HPDE6-E6E7 (cell line): ENCODE measurements around the gene RAP1GDS1.
"Not testable (repeated sequence)": the region's sequence is repeated elsewhere in the genome, so short reads cannot be mapped to it uniquely, and the experiment has no call there.

ENCODE experiments used
- DNase-seq: peaks from one replicate; pipeline ENCODE4 v3.0.0; 2011; ENCODE audit warnings: missing footprints; ENCODE audit errors: extremely low spot score

The RAP1GDS1 gene

DNA sequence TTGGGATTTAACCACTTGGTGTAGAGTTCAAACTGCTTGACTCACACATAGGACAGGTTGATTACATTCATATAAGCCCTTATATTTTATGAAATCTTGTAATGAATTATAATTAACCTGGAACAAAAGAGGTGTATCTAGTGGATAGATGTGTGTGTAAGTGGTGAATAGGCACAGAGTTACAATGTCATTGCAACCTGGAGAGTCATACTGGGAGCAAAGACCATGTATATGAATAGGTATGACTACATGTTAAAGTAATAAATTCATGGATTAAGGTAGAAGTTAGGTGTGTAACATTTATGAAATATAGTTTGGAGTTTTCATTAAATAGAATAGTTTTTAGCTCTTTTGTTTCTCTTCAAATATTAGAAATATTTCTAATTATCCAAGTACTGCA, 26.1 kb downstream of the RAP1GDS1 start:
- DNase-seq, result no peak

DNA sequence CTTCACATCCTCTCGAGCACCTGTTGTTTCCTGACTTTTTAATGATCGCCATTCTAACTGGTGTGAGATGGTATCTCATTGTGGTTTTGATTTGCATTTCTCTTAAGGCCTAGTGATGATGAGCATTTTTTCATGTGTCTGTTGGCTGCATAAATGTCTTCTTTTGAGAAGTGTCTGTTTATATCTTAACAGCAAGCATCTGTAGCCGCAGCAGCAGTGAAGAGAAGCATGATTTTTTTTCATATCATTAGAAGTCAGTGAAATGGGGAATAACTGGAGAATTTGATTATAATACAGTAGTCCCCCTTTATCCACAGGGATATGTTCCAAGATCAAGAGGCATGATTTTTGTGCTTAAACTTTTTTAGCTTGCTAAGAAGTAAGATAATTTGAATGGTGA, 27.5 kb downstream of the RAP1GDS1 start:
- not testable (repeated sequence) for DNase-seq

DNA sequence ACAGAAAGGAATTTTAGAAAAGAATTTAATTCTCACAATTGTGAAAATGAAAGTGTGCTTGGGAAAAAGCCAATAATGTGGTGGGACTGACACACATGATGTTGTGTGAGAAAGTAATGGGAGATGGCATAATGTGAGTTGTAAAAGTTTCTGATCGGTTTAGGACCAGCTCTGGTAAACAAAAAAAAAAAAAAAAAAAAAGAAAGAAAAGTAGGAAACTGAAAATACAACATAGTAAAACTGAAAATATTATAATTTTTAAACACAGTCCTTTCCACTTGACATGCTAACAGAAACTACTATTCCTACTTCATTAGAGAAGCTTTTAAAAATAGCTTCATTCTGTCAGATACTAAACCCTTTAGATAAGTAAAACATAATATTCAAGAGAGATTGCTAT, 28.2 kb downstream of the RAP1GDS1 start:
- DNase-seq, result no peak

DNA sequence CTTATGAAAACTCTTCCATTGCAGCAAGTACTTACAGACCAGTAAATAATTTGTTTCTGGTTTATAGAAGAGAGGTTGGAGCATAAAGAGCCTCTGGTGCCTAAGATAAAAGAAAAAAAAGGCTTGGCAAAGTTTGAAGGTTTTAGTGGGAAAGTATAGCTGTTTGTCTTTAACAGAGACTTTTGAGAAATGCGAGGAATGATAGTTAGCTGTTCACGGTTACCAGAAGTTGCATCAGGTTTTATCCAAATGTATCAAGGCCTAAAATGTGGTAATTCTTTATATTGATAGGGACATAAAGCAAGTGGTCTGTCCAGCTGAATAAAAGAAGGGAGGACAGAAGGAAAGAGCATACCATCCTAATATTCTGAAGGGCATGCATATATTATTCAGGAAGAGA, 29.3 kb downstream of the RAP1GDS1 start:
- no peak for DNase-seq

DNA sequence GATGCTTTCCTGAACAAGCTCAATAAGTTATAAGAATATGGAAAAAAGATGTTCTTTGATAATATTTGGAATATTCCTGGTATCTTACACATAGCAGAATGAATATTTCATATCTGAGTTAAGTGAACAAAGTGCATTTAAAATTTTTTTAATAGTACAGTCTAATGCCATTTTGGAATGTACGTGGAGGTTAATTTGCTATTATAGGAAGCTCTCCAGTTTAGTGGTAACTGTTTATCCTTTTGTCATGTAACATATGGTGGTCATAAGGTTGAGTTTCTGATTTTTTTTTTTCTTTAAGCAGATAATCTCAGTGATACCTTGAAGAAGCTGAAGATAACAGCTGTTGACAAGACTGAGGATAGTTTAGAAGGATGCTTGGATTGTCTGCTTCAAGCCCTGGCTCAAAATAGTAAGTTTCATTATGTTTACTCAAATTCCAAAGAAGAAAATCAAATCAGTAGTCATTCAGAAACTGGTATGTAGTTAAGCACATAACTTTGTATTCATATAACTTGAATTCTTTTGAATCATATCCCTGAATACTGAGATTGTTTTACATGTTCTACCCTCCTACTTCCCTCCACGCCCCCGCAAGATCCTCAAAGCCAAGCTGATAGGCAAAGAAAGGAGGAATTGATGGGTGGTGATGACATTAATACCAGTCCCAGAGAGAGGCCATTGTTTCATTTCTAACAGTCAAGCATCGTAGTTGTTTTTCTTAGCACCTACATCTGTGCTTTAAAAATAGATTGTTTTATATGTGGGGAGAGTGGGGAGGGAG, 32.1 kb downstream of the RAP1GDS1 start:
- no peak for DNase-seq

DNA sequence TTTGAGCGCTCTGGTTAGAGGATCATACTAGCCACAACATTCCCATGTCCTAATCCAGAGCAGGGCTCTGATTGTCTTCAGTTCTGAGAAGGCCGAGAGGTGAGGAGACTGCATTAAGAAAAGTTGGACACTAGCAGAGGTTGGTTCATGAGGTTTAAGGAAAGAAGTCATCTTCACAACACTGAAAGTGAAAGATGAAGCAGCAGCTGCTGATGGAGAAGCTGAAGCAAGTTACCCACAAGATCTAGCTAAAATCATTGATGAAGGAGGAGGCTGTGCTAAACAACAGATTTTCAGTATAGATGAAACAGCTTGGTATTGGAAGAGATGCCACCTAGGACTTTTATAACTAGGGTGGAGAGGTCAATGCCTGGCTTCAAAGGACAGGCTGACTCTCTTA, 36.8 kb downstream of the RAP1GDS1 start:
- no peak for DNase-seq

DNA sequence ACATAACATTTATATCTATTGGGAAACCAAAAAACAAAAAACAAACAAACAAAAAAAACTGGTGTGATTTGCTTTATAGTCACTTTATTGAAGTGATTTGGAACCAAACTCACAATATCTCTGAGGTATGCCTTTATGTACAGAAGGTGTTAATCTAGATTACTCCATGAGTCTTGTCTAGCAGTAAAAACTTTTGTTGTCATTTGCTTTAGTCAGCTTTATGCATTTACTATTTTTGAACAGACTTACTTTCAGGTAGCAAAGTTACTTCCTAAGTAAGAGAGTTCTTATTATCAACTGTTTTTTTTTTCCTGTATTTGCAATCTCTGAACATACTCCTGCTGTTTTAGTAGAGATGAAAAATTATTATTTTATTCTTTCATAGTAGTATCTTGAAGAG, 39.5 kb downstream of the RAP1GDS1 start:
- no peak for DNase-seq

DNA sequence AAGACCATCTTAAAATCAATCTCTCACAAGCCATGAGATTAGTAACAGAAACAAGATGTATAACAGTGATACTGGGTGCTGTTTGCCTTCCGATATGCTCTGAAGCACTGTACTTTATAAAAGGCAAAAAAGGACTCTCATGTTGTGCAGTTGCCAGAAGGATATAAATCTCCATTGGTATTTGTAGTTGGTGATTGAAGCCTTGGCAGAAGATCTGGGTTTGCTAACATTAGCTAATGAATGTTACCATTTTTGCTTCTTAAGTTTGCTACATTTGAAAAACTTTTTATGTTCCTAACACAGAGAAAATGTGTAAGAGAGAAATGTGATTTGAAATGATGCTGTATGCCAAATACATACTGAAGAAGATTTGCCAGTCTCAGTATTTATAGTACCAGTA, 44.4 kb downstream of the RAP1GDS1 start:
- DNase-seq, result no peak

DNA sequence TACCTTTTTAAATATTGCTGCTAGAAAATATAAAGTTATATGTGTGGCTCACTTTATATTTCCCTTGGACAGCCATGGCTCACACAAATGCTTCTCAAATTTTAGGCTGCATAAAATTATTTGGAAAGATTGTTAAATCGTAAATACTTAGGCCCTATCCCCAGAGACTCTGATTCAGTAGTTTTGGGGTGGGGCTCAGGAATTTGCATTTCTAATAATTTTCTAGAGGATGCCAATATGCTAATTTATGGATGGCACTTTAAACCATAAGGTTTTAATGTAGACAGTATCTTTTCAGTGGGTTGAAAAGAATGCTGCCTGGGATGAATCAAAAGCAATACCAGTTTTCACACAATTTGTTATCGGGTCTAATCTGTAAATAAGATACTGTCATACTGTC, 49.7 kb downstream of the RAP1GDS1 start:
- no peak for DNase-seq

DNA sequence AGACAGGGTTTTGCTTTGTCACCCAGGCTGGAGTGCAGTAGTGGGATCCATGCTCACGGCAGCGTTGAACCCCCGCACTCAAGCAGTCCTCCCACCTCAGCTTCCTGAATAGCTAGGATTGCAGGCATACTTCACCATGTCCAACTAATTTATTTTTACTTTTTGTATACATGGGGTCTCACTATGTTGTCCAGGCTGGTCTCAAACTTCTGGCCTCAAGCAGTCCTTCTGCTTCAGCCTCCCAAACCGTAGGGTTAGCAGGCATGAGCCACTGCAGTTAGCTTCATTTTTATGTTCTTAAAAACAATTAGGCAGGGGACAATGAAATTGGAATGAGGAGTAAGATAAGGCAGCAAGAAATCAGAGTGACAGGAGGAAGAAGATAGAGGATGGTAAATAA, 50.5 kb downstream of the RAP1GDS1 start:
- DNase-seq, result no peak

DNA sequence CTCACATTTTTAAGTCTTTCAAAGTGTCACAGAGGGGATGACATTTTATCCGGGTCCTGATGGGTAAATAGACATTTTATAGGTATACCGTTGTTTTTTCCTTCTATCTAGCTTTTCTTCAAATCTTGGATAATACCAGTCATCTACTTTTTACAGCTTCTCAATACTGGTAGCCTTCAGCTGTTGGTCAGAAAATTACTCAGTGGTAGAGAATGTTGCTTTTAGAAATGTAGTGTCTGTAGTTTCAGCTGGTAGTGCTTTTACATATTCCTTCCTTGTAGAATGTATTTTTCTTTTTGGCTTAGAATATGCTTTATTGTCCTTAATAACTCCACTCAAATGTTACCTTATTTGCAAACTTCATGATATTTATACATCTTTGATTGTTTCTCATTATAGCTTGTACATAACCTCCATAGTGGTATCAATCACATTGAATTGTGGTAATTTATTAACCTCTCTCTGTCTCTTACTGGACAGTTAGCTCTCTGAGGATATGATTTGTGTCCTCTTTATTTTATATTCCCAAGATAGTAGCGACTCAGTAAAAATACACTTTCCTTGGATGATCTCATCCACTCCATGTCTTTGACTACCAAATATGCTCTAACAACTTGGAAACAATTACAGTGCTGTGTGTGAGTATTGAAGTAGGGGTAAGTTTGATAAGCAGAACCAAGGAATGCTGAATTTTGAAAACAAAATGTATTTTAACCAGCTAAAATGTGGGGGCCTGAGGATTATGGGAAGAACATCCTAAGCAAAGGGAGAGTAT, 53.8 kb downstream of the RAP1GDS1 start:
- no peak for DNase-seq

DNA sequence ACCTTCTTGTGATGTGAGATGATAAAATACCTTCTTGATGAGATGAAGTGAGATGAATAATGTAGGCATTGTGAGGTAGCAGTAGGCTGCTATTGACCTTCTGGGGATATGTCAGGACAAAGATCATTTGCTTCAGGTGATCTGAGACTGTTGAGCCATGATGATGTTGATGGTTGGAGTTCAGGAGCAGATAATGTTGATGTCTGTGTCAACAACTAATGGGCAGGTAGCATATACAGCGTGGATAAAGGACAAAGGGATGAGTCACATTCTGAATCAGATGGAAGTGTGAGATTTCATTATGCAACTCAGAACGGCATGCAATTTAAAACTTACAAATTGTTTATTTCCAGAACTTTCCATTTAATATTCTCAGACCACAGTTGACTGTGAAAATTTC, 57.3 kb downstream of the RAP1GDS1 start:
- no peak for DNase-seq

DNA sequence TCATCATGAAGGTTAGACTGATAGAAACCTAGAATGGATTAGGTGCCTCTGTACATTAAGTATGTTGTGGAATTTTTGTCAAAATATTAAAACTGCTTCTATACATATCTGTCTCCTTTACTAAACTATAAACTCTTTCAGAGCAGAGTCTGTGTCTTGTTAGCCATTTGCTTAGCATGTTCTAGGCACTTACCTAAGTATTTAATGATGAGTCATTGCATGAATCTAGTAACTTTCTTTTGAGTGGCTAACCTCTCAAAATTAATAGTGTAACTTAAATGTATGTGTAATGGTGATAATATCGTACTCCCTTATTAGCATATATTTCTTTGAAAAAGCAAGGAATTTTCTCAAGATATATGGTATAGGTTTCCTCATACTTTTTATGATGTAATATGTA, 57.8 kb downstream of the RAP1GDS1 start:
- DNase-seq, result no peak

DNA sequence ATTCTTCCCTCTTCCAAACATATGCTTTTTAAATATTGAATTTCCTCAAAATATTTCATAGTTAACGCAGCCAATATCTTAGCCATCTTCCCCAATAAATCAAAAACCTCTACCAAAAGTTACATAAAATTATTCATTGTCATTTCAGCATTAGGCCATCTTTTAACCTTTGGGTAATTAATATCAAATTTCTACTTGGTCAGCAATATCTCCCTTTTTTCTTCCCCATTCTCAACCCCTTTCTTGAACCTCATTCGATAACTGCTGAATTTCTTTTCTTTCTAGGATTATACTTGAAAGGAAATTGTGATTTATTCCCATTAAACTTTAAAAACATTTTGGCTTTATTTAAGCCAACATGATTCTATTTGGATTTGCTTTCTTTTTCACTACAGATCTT, 65.0 kb downstream of the RAP1GDS1 start:
- no peak for DNase-seq

DNA sequence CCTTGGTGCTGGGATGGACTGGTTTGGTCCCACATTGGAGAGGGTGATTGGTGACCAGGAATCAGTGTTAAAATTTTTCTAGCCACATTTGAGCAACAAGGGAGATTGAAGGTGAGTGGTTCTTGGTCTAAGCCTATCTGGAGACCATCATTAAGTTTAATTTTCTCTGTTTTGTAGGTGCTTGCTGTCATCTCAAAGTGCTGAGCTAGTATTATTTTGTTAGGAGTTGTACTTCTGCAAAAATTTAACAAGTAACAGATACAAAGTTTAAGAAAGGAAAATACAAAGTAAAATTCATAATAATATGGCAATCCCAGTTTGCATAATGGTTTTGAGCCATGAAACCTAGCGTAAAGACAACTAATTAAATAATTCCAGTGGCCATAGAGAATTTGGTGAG, 66.5 kb downstream of the RAP1GDS1 start:
- no peak for DNase-seq

DNA sequence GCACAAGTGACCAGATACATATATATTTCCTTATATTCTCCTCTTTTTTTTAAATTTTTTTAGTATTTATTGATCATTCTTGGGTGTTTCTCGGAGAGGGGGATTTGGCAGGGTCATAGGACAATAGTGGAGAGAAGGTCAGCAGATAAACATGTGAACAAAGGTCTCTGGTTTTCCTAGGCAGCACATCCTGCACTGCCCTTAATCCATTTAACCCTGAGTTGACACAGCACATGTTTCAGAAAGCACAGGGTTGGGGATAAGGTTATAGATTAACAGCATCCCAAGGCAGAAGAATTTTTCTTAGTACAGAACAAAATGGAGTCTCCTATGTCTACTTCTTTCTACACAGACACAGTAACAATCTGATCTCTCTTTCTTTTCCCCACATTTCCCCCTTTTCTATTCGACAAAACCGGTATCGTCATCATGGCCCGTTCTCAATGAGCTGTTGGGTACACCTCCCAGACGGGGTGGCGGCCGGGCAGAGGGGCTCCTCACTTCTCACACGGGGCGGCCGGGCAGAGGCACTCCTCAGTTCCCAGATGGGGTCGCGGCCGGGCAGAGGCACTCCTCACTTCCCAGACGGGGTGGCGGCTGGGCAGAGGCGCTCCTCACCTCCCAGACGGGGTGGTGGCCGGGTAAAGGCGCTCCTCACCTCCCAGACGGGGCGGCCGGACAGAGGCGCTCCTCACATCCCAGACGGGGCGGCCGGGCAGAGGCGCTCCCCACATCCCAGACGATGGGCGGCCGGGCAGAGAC, 68.9 kb downstream of the RAP1GDS1 start:
- DNase-seq, result not testable (repeated sequence)

DNA sequence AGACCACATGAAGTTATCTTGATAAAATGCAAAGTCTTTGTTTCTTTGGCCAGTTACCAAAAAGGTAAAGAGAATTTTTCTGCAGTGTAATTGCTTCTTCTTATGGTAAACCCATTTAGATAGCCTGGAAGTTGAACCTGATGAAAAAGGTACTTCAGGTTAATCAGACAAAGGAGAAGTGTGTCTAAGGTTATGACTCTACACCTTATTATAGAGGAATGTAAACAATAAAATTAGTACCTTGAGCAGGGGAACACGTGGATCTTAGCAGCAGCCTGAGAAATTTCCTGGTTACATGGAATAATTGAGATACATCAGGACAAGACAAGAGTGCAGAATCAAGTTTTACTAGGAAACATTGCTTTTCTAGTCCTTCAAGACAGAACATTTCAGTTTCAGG, 70.8 kb downstream of the RAP1GDS1 start:
- DNase-seq, result no peak

DNA sequence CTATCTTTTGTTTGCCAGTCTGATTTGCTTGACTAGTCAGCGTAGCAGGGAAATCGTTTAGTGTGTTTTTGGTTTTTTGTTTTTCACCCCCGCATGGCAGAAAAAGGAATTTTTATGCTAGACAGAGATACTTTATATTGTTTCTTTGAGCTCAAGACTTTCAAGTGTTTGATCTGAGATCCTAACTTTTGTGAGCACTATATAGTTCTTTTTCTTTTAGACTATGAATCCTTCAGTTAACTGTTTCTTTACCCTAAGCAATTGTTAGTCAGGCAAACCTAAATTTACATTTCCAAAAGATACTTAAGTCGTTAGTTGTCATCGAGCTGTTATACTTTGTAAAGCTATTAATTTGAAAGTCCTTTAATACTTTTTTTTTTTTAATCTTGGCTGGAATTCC, 73.3 kb downstream of the RAP1GDS1 start:
- no peak for DNase-seq

DNA sequence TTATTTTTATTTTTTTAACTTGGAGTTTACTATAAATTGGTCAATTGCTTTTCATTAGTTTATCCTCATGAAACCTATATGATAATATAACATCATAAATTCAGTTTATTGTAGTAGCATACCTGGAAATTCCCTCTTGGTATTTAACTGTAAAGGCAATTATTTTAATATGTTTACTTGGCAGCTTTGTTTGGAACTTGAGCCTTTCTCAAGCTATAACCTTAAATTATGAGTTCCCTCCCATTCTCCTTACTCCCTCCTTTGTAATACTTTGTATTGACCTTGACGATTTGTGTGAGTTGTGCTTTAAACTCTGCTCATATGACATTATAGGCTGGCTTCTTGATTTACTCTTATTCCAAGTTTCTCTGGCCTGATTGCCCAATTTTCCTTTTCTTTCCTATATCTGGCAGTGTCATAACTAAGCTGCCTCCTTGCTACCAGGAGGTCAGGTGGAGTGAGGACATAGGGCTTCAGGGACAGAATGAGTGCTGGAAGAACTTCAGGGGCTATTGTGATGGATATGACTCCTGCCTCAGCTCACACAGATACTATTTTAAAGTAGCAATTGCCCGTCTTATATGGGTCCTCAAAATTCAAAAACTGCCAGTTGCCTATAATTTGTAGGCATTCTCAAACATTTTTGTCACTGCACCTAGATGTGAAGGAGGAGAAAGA, 77.7 kb downstream of the RAP1GDS1 start:
- DNase-seq, result no peak

DNA sequence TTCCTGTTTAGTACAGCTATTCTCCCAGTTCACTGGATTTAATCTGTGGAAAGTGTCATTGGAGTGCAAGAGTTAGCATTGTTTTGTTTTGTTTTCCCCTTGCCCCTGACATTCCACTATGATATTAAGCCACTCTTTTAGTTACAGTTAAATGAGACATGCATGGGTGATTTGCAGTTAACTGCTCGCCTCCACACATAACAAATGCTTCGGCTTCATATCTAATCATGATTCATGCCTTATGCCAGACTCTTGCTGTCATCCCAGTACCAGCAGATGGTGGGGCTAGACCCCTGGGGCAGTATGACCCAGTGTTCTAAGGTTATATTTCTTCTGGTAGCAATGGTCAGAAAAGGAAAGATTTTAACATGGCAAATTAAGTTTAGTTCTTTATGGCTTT, 80.1 kb downstream of the RAP1GDS1 start:
- no peak for DNase-seq

DNA sequence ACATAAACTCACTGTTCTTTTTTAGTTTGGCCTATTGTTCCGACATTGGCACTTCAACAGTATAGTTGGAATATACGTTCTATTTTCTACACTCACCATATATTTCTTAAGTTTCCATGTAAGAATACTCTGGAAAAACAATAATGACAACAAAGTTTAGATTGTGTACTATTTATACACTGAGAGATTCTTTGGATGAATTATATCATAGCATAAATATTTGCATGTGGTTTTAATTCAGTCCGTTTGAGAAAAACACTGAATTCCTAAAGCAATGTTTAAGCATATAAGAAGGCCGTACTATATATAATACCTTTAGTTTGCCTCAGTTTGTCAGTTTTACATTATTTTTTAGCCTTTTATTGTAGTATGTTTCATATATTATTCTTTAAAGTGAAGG, 82.4 kb downstream of the RAP1GDS1 start:
- DNase-seq, result no peak

DNA sequence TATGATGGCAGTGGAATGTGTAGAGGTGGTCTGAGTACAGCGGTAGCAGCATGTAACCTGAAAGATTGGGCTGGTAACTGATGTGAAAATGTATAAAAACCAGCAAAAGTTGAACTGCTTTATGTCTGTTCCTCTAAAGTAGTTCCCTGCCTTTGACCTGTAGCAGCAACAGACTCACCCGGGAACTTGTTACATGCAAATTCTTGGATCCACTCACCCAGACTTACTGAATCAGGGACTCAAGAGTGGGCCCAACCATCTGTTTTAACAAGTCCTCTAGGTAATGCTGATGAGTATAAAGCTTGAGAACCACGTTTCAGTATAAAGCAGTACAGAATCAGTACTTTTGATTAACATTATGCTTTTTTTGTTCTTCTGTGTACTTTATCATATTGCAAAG, 84.7 kb downstream of the RAP1GDS1 start:
- no peak for DNase-seq
